ENCODE data around the gene SREK1.

DNA sequence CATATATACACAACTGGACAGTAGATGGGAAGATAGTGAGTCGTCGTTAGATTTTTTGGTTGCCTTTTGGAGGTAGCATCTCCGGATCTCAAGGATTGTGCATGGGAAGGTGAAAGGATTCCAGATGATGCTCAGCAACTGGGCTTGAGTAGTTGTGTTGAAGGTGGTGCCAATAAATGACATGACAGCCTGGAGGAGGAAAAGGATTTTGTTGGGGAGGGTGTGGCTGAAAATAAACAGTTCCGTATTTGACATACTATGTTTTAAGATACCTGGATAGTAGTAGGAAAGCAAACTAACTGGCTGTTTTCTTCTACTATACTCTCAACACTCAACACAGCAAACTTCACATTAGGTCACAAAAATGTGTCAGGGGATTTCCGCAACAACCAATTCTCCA is 62.4 kb downstream of the SREK1 start:
- TF ChIP-seq, protein P1, sequence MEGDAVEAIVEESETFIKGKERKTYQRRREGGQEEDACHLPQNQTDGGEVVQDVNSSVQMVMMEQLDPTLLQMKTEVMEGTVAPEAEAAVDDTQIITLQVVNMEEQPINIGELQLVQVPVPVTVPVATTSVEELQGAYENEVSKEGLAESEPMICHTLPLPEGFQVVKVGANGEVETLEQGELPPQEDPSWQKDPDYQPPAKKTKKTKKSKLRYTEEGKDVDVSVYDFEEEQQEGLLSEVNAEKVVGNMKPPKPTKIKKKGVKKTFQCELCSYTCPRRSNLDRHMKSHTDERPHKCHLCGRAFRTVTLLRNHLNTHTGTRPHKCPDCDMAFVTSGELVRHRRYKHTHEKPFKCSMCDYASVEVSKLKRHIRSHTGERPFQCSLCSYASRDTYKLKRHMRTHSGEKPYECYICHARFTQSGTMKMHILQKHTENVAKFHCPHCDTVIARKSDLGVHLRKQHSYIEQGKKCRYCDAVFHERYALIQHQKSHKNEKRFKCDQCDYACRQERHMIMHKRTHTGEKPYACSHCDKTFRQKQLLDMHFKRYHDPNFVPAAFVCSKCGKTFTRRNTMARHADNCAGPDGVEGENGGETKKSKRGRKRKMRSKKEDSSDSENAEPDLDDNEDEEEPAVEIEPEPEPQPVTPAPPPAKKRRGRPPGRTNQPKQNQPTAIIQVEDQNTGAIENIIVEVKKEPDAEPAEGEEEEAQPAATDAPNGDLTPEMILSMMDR (IDR thresholded peaks at IDR 0.05) = no peak
- TF ChIP-seq POLR2AphosphoS5 (IDR thresholded peaks at IDR 0.05) (no peak), POLR2A (IDR thresholded peaks at IDR 0.05; ENCODE audit: low read depth) (no peak), EP300 (IDR thresholded peaks at IDR 0.05) (no peak)

Measured in esophagus muscularis mucosa (tissue), 4 donors.